SJSA1 (cell line): Measurements from ENCODE around the gene FANCD2. TPM values are rescaled to one million over a fixed set of nuclear protein-coding genes. Genes with fewer than 3 reads are reported as not detected.
A peak's percentile ranks its signal among the peaks of the same experiment; 100 is the strongest.

ENCODE experiments used
- DNase-seq, 2 experiments: peaks; one replicate each; pipeline ENCODE4 v3.0.0-alpha.2; 2015 to 2020; ENCODE audit warnings: low spot score in 2 of 2, low read depth in 1 of 2
- H3K27ac ChIP-seq: fragments of 250-450 bp; sonication (Bioruptor Pico); 2 replicates; pipeline ENCODE4 v1.5.1; 2020; ENCODE audit warnings: mild to moderate bottlenecking, moderate library complexity
- H3K27me3 ChIP-seq: fragments of 250-450 bp; sonication (Bioruptor Pico); replicated peaks from 2 replicates; pipeline ENCODE4 v1.5.1; 2020; ENCODE audit warnings: mild to moderate bottlenecking, moderate library complexity
- H3K36me3 ChIP-seq: fragments of 250-450 bp; sonication (Bioruptor Pico); 2 replicates; pipeline ENCODE4 v1.5.1; 2020; ENCODE audit warnings: mild to moderate bottlenecking
- H3K4me1 ChIP-seq: fragments of 250-450 bp; sonication (Bioruptor Pico); replicated peaks from 2 replicates; pipeline ENCODE4 v1.6.1; 2021; ENCODE audit warnings: mild to moderate bottlenecking
- H3K4me3 ChIP-seq: fragments of 250-450 bp; sonication (Bioruptor Pico); 2 replicates; pipeline ENCODE4 v1.5.1; 2020; ENCODE audit warnings: mild to moderate bottlenecking
- H3K9me3 ChIP-seq: fragments of 250-450 bp; sonication (Bioruptor Pico); replicated peaks from 2 replicates; pipeline ENCODE4 v1.5.1; 2020; ENCODE audit warnings: mild to moderate bottlenecking
- total RNA-seq: library from RNA; depleted of rRNA; stranded (reverse); fragments of >200 nt; shearing (Covaris generic); gene quantifications from 2 replicates; pipeline ENCODE4 v1.2.3, GENCODE V29; 2014; rRNA removed

The FANCD2 gene
- total RNA-seq, 1 experiment from 2014 or later = 36.7 TPM

DNA sequence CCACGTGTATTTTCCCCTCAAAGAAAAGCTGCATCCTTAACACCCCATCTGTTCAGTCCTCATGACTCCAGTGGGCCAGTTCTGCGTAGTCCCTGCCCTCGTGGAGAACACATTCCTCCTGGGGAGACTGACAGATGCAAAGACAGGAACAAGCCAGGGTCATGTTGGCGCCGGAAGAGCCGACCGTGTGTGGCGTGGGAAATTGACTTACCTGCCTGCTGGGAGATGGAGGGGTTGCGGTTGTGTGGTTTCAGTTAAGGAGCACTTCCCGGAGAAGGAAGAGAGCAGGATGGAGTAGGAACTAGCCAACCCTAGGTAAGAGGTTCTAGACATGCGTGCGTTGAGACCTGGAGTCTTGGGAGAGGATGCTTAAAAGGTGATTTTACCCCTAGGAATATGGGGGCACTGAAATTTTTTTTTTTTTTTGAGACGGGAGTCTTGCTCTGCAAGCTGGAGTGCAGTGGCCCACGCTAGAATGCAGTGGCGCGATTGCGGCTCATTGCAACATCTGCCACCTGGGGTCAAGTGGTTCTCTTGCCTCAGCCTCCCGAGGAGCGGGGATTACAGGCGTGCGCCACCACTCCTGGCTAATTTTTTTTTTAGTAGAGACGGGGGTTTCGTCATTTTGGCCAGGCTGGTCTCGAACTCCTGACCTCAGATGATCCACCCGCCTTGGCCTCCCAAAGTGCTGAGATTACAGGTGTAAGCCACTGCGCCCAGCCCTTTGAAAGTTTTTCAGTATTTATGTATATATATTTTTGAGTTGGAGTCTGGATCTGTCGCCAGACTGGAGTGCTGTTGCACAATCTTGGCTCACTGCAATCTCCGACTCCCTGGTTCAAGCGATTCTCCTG, 116.7 kb downstream of the FANCD2 start:
- Histone ChIP-seq H3K4me1 (peaks cover 16% of the 10 kb centered on the region), H3K36me3 (peaks cover 35% of the 10 kb centered on the region), H3K27me3 (no peaks in the 10 kb centered on the region), H3K9me3 (no peaks in the 10 kb centered on the region), H3K4me3 (peak overlapping the region; percentile 67), H3K27ac (peak overlapping the region; percentile 81; the same call in 1 of the 2 replicates)
- DNase-seq = no peak

DNA sequence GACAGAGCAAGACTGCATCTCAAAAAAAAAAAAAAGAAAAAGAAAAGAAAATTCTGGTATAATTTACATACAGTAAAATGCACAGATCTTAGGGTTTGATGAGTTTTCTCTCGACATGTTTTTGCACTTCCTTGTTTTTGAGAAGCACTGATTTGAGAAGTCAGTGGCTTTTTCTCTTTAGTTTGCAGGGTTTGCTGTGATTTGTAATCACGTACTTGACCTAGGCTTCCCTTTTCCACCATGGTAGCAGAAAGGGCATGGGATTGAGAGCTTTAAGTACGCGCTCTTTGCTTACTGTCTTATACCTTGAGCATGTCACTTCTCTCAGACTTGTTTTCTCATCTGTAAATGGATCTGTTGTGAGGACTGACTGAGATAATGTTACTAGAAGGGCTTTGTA, 119.4 kb downstream of the FANCD2 start:
- Histone ChIP-seq H3K27ac (no peak overlapping the region), H3K27me3 (no peaks in the 10 kb centered on the region), H3K4me3 (no peak overlapping the region), H3K9me3 (no peaks in the 10 kb centered on the region), H3K36me3 (peaks cover 52% of the 10 kb centered on the region), H3K4me1 (peaks cover 16% of the 10 kb centered on the region)
- no peak for DNase-seq

DNA sequence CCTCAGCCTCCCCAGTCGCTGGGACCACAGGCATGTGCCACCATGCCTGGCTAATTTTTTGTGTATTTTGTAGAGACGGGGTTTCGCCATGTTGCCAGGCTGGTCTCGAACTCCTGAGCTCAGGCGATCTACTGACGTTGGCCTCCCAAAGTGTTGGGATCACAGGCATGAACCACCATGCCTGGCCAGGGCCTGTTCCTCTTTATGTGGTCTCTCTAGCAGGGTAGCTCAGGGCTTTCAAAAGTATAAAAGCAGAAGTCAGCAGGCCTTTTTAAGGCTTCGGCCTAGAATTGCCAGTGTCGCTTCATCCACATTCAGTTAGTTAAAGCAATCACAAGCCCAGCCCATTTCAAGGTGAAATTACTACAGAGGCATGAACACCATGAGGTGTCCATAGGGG, 123.0 kb downstream of the FANCD2 start:
- no peak overlapping the region for H3K27ac ChIP-seq
- H3K36me3 ChIP-seq = peaks cover 49% of the 10 kb centered on the region
- H3K9me3 ChIP-seq = no peaks in the 10 kb centered on the region
- no peak for DNase-seq
- no peaks in the 10 kb centered on the region for H3K4me1 ChIP-seq
- H3K4me3 ChIP-seq = no peak overlapping the region
- H3K27me3 ChIP-seq = no peaks in the 10 kb centered on the region

DNA sequence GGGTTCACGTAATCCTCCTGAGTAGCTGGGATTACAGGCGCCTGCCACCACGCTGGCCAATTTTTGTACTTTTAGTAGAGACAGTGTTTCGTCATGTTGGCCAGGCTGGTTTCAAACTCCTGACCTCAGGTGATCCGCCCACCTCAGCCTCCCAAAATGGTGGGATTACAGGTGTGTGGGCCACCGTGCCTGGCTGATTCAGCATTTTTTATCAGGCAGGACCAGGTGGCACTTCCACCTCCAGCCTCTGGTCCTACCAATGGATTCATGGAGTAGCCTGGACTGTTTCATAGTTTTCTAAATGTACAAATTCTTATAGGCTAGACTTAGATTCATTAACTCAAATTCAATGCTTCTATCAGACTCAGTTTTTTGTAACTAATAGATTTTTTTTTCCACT, 124.8 kb downstream of the FANCD2 start:
- H3K9me3 ChIP-seq = no peaks in the 10 kb centered on the region
- DNase-seq = no peak
- peaks cover 44% of the 10 kb centered on the region for H3K36me3 ChIP-seq
- H3K27ac ChIP-seq = no peak overlapping the region
- H3K4me3 ChIP-seq = no peak overlapping the region
- no peaks in the 10 kb centered on the region for H3K4me1 ChIP-seq
- no peaks in the 10 kb centered on the region for H3K27me3 ChIP-seq

Other genes with a start within 250 kb of the FANCD2 start
- 102 and 111 TPM in 2 replicates for gene TADA3, start 234.0 kb upstream of the FANCD2 start, total RNA-seq
- 185 and 270 TPM in 2 replicates for gene ARPC4, start 233.4 kb upstream of the FANCD2 start, total RNA-seq
- 2.3 and 5.8 TPM in 2 replicates for gene TTLL3, start 216.2 kb upstream of the FANCD2 start, total RNA-seq
- 30.5 and 49.5 TPM in 2 replicates for gene RPUSD3, start 182.4 kb upstream of the FANCD2 start, total RNA-seq
- gene CIDEC, start 146.2 kb upstream of the FANCD2 start, total RNA-seq = not detected in 2 replicates
- gene JAGN1, start 135.8 kb upstream of the FANCD2 start, total RNA-seq = 17.2 and 21.2 TPM in 2 replicates
- 0.37 and 0.56 TPM in 2 replicates for gene IL17RE, start 123.6 kb upstream of the FANCD2 start, total RNA-seq
- gene IL17RC, start 109.3 kb upstream of the FANCD2 start, total RNA-seq = 12.6 and 19.5 TPM in 2 replicates
- 11.7 and 13.0 TPM in 2 replicates for gene CRELD1, start 92.6 kb upstream of the FANCD2 start, total RNA-seq
- 0.25 and 0.58 TPM in 2 replicates for gene PRRT3, start 74.0 kb upstream of the FANCD2 start, total RNA-seq
- gene EMC3, start 39.6 kb upstream of the FANCD2 start, total RNA-seq = 34.6 and 86.3 TPM in 2 replicates
- gene FANCD2OS, start 81.8 kb downstream of the FANCD2 start, total RNA-seq = not detected in 2 replicates
- 46.7 and 112 TPM in 2 replicates for gene BRK1, start 89.2 kb downstream of the FANCD2 start, total RNA-seq
- gene VHL, start 115.3 kb downstream of the FANCD2 start, total RNA-seq = 23.5 and 33.0 TPM in 2 replicates
- 2.8 and 4.7 TPM in 2 replicates for gene IRAK2, start 138.5 kb downstream of the FANCD2 start, total RNA-seq
- gene TATDN2, start 222.0 kb downstream of the FANCD2 start, total RNA-seq = 6.7 and 7.8 TPM in 2 replicates